Measurements from ENCODE around the gene ANKFY1.
"Not testable (repeated sequence)": the region's sequence is repeated elsewhere in the genome, so short reads cannot be mapped to it uniquely, and the experiment has no call there.

Gene ANKFY1

GRCh38 chr17:4156750-4157381 is 106.9 kb downstream of the ANKFY1 start:
- ATAC-seq (ENCODE audit: low read depth) (no peak), DNase-seq (ENCODE audit: low spot score in 2 of 2) (no peak)
- H3K27ac Mint-ChIP-seq = no peak overlapping the region
- H3K27me3 Mint-ChIP-seq = no peaks in the 10 kb centered on the region
- peaks cover 32% of the 10 kb centered on the region for H3K36me3 Mint-ChIP-seq
- no peaks in the 10 kb centered on the region for H3K9me3 Mint-ChIP-seq
- H3K4me1 Mint-ChIP-seq = no peaks in the 10 kb centered on the region
- H3K4me3 Mint-ChIP-seq = no peak overlapping the region

GRCh38 chr17:4155980-4156620 is 107.7 kb downstream of the ANKFY1 start:
- ATAC-seq (ENCODE audit: low read depth) = no peak
- no peak for DNase-seq (ENCODE audit: low spot score in 2 of 2)
- Mint-ChIP-seq H3K4me1 (no peaks in the 10 kb centered on the region), H3K4me3 (no peak overlapping the region), H3K27ac (no peak overlapping the region), H3K9me3 (no peaks in the 10 kb centered on the region), H3K27me3 (no peaks in the 10 kb centered on the region), H3K36me3 (peaks cover 32% of the 10 kb centered on the region)

DNA sequence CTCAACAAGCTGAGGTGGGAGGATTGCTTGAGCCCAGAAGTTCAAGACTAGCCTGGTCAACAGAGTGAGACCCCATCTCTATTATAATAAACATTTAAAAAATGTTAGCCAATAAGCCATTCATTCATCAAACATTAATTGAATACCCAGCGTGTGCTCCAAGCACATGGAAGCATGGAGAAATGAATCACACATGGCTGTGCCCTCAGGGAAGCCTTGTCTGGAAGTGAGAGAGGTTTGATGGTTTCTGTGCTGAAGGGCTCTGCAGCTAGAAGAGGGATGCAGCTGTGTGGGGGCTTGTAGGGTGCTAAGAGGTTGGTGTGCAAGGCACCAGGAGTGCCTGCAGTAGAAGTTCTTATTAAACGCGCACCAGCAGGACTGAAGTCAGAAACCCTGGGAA is 109.6 kb downstream of the ANKFY1 start:
- Mint-ChIP-seq H3K9me3 (no peaks in the 10 kb centered on the region), H3K4me3 (no peak overlapping the region), H3K27me3 (no peaks in the 10 kb centered on the region), H3K27ac (no peak overlapping the region), H3K36me3 (peaks cover 25% of the 10 kb centered on the region), H3K4me1 (no peaks in the 10 kb centered on the region)
- DNase-seq (ENCODE audit: low spot score in 2 of 2) (no peak), ATAC-seq (ENCODE audit: low read depth) (no peak)

DNA sequence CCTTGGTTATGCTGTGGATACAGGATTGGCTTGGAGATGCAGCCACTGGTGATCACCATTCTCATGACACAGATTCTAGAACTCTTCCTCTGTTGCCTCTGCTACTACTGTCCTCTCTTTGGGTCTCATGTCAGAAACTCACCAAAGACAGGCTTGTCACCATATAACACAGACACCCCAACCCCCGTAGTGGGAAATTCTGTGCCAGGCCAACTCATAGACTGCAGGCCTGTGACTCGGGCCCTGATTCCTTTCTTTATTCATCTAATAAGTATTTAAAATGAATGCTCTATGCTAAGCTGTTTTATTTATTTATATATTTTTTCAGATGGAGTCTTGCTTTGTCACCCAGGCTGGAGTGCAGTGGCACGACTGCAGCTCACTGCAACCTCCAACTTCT is 111.3 kb downstream of the ANKFY1 start:
- ATAC-seq (ENCODE audit: low read depth) = no peak
- H3K27me3 Mint-ChIP-seq = no peaks in the 10 kb centered on the region
- H3K27ac Mint-ChIP-seq = no peak overlapping the region
- no peaks in the 10 kb centered on the region for H3K4me1 Mint-ChIP-seq
- H3K4me3 Mint-ChIP-seq = no peak overlapping the region
- peaks cover 13% of the 10 kb centered on the region for H3K36me3 Mint-ChIP-seq
- H3K9me3 Mint-ChIP-seq = no peaks in the 10 kb centered on the region
- DNase-seq (ENCODE audit: low spot score in 2 of 2) = no peak

DNA sequence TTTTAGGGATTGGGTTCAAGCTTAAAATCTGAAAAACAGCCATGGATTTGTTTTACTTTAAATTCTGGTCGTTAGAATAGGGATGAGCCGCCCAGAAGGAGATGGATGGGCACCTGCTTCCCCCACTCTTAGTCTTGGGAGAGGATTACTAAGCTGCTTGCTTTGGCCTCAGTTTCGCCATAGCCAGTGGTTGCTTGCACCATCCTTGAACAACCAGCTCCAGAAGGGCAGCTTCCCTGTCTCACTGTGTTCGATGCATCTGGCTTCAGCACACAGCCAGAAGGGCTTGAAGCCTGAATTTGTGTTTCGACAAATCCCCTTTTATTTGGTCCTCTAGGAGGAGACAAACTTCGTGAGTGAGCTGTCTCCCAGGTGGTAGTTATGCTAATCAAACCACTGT is 113.7 kb downstream of the ANKFY1 start:
- H3K27me3 Mint-ChIP-seq = no peaks in the 10 kb centered on the region
- H3K4me3 Mint-ChIP-seq = no peak overlapping the region
- H3K27ac Mint-ChIP-seq = no peak overlapping the region
- ATAC-seq (ENCODE audit: low read depth) = no peak
- no peaks in the 10 kb centered on the region for H3K4me1 Mint-ChIP-seq
- no peak for DNase-seq (ENCODE audit: low spot score in 2 of 2)
- no peaks in the 10 kb centered on the region for H3K9me3 Mint-ChIP-seq
- peaks cover 13% of the 10 kb centered on the region for H3K36me3 Mint-ChIP-seq

DNA sequence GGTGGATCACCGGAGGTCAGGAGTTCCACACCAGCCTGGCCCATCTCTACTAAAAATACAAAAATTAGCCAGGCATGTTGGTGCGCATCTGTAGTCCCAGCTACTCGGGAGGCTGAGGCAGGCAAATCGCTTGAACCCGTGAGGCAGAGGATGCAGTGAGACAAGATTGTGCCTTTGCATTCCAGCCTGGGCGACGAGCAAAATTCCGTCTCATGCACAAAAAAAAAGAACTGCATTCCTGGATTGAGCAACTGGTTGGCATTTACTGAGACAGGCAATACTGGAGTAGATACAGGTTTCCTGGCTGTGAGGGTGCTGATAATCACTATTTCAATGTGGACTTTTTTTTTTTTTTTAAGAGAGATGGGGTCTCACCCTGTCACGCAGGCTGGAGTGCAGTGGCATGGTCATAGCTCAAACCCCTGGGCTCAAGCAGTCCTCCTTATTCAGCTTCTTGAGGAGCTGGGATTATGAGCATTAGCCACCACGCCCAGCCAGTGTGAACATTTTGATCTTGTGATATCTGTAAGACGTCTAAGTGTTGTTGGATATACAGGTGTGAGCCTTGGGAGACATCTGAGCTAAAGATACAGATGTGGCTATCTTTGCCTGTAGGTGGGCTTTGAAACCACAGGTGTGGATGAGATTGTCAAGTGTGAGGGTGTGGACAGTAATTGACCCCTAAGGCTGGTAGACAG is 115.0 kb downstream of the ANKFY1 start:
- Mint-ChIP-seq H3K27ac (no peak overlapping the region), H3K36me3 (peaks cover 13% of the 10 kb centered on the region), H3K4me1 (peaks cover 6% of the 10 kb centered on the region), H3K27me3 (no peaks in the 10 kb centered on the region), H3K4me3 (no peak overlapping the region), H3K9me3 (no peaks in the 10 kb centered on the region)
- ATAC-seq (ENCODE audit: low read depth) (no peak), DNase-seq (ENCODE audit: low spot score in 2 of 2) (no peak)

DNA sequence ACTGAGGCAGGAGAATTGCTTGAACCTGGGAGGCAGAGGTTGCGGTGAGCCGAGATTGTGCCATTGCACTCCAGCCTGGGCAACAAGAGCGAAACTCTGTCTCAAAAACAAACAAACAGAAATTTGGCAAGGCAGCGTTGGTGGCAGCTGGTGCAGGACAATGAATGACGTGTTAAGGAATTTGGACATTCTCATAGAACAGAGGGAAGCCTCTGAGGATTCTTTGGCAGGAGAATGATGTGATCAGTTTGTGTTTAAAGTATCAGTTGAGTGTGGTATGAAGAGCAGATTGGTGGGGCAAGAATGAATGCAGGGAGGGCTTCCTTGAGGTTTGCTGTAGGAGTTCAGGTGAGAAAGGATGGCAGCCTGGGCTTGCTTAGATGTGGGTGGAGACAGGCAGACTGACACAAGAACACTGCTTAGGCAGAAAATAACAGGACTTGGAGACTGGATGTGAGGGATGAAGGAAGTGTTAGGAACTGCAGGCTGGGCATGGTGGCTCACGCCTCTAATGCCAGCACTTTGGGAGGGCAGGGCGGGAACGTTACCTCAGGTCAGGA is 115.9 kb downstream of the ANKFY1 start:
- no peaks in the 10 kb centered on the region for H3K9me3 Mint-ChIP-seq
- no peak overlapping the region for H3K4me3 Mint-ChIP-seq
- H3K36me3 Mint-ChIP-seq = peaks cover 5% of the 10 kb centered on the region
- H3K27me3 Mint-ChIP-seq = no peaks in the 10 kb centered on the region
- DNase-seq (ENCODE audit: low spot score in 2 of 2) (no peak), ATAC-seq (ENCODE audit: low read depth) (no peak)
- H3K4me1 Mint-ChIP-seq = peaks cover 6% of the 10 kb centered on the region
- no peak overlapping the region for H3K27ac Mint-ChIP-seq

- Mint-ChIP-seq H3K27me3 (no peaks in the 10 kb centered on the region), H3K4me1 (peaks cover 11% of the 10 kb centered on the region), H3K9me3 (no peaks in the 10 kb centered on the region), H3K4me3 (no peak overlapping the region), H3K36me3 (peaks cover 5% of the 10 kb centered on the region), H3K27ac (no peak overlapping the region)
- DNase-seq (ENCODE audit: low spot score in 2 of 2) (no peak), ATAC-seq (ENCODE audit: low read depth) (no peak)
Observed at GRCh38 chr17:4146641-4147040, 117.1 kb downstream of the ANKFY1 start.

- Mint-ChIP-seq H3K4me1 (peaks cover 27% of the 10 kb centered on the region), H3K27me3 (no peaks in the 10 kb centered on the region), H3K36me3 (peaks cover 8% of the 10 kb centered on the region), H3K27ac (peak overlapping the region; percentile 98), H3K9me3 (no peaks in the 10 kb centered on the region), H3K4me3 (peak overlapping the region; percentile 98)
- no peak for ATAC-seq (ENCODE audit: low read depth)
- no peak for DNase-seq (ENCODE audit: low spot score in 2 of 2)
Observed at GRCh38 chr17:4144422-4144747, 119.4 kb downstream of the ANKFY1 start.

DNA sequence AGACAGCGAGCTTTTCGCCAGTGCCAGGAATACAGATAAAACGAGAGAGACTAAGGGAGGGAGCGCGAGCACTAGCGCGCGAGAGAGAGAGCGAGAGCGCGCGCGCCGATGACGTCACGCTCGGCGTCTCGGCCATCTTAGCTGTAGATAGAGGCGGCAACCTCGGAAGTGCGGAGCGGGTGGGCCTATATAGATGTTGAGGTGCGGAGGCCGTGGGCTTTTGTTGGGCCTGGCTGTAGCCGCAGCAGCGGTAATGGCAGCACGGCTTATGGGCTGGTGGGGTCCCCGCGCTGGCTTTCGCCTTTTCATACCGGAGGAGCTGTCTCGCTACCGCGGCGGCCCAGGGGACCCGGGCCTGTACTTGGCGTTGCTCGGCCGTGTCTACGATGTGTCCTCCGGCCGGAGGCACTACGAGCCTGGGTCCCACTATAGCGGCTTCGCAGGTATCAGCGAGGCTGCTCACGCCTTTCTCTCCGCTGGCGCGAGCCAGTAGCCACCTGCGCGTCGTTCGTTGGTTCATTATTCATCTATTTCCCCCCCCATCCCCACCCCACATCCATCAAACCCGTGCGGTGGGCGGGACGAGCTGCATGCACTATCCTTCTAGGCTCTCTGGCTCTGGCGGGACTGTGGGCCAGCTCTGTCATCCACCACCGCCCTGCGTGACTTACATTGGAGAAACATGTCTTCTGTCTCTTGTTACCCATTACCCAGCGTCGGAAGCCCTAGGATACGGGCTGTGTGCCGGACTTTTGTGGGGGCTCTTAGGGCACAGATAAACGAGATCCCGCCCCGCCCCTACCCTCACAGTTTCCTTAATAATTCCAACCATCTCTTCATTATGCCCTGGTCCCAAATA is 120.0 kb downstream of the ANKFY1 start:
- peak; percentile 73 for ATAC-seq (ENCODE audit: low read depth)
- H3K4me1 Mint-ChIP-seq = peaks cover 27% of the 10 kb centered on the region

DNA sequence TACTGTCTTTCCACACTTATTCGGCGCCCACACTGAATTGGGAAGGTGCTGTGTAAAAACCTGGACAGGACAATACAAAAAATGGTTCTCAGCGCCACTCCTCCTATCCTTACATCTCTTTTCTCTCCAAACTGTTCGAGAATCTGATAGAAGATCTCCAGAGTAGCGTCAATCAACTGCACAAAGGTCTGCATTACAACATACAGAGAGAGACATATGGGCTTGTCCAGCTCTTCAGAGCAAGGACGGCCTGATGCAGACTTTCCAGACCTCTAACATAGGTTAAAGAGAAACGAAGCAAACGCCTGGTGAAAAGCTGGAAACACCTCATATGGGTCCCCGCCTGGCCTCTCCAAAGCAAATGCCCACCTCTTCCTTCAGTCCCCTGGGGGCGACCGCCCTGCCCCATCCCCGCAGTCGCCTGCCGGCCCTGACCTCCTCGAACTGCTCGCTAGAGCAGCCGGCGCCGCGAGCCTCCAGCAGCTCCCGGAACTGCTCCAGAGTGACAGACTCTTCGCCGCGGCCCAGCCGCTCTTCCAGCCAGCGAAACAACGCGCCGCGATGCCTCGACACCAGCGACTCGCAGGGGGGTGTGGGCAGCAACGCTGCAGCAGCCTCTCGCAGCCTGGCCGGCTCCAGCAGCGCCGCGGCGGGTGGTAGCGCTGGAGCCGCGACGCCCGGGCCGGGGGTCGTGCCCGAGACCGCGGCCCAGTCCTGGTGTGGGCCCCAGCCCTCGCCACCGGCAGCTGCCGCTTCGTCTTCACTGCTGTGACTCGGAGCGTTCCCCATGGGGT is 121.5 kb downstream of the ANKFY1 start:
- H3K4me3 Mint-ChIP-seq = peak overlapping the region; percentile 98
- ATAC-seq (ENCODE audit: low read depth) (peak; percentile 0), DNase-seq (ENCODE audit: low spot score in 2 of 2) (no peak)
- H3K9me3 Mint-ChIP-seq = no peaks in the 10 kb centered on the region
- H3K36me3 Mint-ChIP-seq = peaks cover 8% of the 10 kb centered on the region
- H3K27ac Mint-ChIP-seq = peak overlapping the region; percentile 98
- no peaks in the 10 kb centered on the region for H3K27me3 Mint-ChIP-seq
- H3K4me1 Mint-ChIP-seq = peaks cover 33% of the 10 kb centered on the region

More for the DNA sequence above, 120.0 kb downstream of the ANKFY1 start:
- DNase-seq (ENCODE audit: low spot score in 2 of 2) = peak; percentile 83 to 89
- no peaks in the 10 kb centered on the region for H3K9me3 Mint-ChIP-seq
- no peaks in the 10 kb centered on the region for H3K27me3 Mint-ChIP-seq
- H3K4me3 Mint-ChIP-seq = peak overlapping the region; percentile 98
- H3K27ac Mint-ChIP-seq = peak overlapping the region; percentile 98
- peaks cover 8% of the 10 kb centered on the region for H3K36me3 Mint-ChIP-seq

DNA sequence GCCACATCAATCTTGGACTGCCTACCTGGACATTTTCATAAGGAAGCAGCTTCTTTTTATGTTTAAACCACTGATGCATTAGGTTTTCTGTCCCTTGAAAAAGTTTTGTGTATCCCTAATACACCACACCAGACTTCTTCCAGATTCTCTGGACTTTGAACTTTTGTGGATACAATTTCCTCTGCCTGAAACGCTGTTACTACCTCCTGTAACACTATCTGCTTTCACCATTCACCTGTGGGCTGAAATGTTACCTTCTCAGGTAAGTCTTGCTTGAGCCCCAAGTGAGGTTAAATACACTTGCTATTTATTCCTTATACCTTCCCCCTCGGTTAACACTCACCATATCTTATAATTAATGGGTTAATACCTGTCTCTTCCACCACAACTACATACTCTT is 123.7 kb downstream of the ANKFY1 start:
- no peak overlapping the region for H3K27ac Mint-ChIP-seq
- H3K36me3 Mint-ChIP-seq = peaks cover 8% of the 10 kb centered on the region
- no peaks in the 10 kb centered on the region for H3K9me3 Mint-ChIP-seq
- H3K27me3 Mint-ChIP-seq = no peaks in the 10 kb centered on the region
- H3K4me1 Mint-ChIP-seq = peaks cover 43% of the 10 kb centered on the region
- no peak for ATAC-seq (ENCODE audit: low read depth)
- DNase-seq (ENCODE audit: low spot score in 2 of 2) = no peak
- H3K4me3 Mint-ChIP-seq = no peak overlapping the region

- peaks cover 46% of the 10 kb centered on the region for H3K4me1 Mint-ChIP-seq
- H3K27ac Mint-ChIP-seq; DNase-seq (ENCODE audit: low spot score in 2 of 2); ATAC-seq (ENCODE audit: low read depth); H3K36me3 Mint-ChIP-seq; H3K4me3 Mint-ChIP-seq; H3K27me3 Mint-ChIP-seq; H3K9me3 Mint-ChIP-seq: not testable (repeated sequence)
Observed at GRCh38 chr17:4138906-4139526, 124.8 kb downstream of the ANKFY1 start.

All from memory B cell (primary cell).